DOHH2 (cell line): ENCODE results near the gene KRTAP4-5.

ENCODE experiments used
- EZH2phosphoT487 ChIP-seq: fragments of 200-600 bp; sonication (generic); IDR thresholded peaks from 2 replicates; pipeline ENCODE4 v1.6.1; 2017; ENCODE audit warnings: borderline replicate concordance, mild to moderate bottlenecking, antibody characterized with exemption, low read length, moderate library complexity, mixed read lengths
- TF ChIP-seq, protein P1 (sequence below): fragments of 200-600 bp; sonication (generic); IDR thresholded peaks from one replicate; pipeline ENCODE4 v1.5.1; 2014; ENCODE audit warnings: antibody characterized with exemption, mild to moderate bottlenecking, low read depth, low read length; ENCODE audit not compliant: poor library complexity, severe bottlenecking

DNA sequence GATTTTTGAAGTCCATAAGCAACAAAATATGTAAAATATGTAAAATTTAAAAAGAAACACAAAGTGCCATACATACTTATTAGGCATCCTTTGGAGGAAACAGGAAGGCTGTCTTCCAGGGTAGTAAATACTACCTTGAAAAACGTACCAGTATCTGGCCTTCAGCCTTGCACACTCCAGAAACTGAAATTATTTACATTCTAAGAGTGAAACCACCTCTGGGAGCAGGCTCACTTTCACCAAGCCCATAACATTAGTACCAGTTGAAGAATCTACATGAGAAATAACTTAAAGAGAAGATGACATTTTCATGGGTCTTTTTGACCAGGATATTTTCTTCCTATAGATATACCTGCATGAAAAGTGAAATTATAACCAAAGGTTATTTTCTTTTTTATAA is 46.4 kb upstream of the KRTAP4-5 start:
- TF ChIP-seq EZH2phosphoT487 = no peak
- TF ChIP-seq, protein P1, sequence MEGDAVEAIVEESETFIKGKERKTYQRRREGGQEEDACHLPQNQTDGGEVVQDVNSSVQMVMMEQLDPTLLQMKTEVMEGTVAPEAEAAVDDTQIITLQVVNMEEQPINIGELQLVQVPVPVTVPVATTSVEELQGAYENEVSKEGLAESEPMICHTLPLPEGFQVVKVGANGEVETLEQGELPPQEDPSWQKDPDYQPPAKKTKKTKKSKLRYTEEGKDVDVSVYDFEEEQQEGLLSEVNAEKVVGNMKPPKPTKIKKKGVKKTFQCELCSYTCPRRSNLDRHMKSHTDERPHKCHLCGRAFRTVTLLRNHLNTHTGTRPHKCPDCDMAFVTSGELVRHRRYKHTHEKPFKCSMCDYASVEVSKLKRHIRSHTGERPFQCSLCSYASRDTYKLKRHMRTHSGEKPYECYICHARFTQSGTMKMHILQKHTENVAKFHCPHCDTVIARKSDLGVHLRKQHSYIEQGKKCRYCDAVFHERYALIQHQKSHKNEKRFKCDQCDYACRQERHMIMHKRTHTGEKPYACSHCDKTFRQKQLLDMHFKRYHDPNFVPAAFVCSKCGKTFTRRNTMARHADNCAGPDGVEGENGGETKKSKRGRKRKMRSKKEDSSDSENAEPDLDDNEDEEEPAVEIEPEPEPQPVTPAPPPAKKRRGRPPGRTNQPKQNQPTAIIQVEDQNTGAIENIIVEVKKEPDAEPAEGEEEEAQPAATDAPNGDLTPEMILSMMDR = no peak
